ENCODE results near the gene FAM193A. TPM values are rescaled to one million over a fixed set of nuclear protein-coding genes. Genes with fewer than 3 reads are reported as not detected.
"Not testable (repeated sequence)": the region's sequence is repeated elsewhere in the genome, so short reads cannot be mapped to it uniquely, and the experiment has no call there.

FAM193A gene
- total RNA-seq, 1 experiment from 2014 or later, result 13.3 TPM

DNA sequence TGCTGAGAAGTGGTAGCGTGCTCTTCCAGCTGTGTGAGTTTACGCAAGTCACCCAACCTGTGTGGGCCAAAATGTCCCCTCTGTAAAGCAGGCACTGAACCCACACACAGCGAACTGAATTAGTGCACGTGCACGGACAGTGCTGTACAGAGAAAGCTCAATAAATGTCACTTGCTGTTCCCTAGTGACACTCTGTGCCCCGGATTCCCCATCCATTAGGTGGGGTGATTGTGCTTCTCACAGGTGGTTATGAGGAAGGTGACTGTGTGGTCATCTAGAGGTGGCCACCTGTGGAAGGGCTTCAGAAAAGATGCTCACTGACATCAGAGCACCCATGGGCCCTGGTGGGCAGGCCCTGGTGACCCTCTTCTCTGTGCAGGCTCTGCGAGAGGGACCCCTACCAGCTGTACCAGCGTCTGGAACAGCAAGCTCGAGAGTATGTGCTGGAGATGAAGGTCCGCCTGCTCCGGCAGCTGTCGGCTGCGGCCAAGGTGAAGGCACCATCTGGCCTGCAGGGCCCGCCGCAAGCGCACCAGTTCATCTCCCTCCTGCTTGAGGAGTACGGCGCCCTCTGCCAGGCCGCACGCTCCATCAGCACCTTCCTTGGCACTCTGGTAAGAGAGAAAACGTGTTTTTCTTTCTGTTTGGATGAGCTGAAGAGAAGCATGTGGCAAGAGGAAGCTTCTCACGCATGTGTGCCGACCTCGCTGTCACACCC is 94.3 kb downstream of the FAM193A start:
- Histone ChIP-seq H3K36me3 (replicated peaks; ENCODE audit: control insufficient read depth, insufficient read depth, low read length) (peaks cover 11% of the 10 kb centered on the region), H3K27me3 (ENCODE audit: control insufficient read depth, insufficient read depth, low read length) (no peaks in the 10 kb centered on the region), H3K4me3 (ENCODE audit: insufficient read depth, low read depth, low read length) (no peak overlapping the region)
- DNase-seq, result peak; percentile 52

DNA sequence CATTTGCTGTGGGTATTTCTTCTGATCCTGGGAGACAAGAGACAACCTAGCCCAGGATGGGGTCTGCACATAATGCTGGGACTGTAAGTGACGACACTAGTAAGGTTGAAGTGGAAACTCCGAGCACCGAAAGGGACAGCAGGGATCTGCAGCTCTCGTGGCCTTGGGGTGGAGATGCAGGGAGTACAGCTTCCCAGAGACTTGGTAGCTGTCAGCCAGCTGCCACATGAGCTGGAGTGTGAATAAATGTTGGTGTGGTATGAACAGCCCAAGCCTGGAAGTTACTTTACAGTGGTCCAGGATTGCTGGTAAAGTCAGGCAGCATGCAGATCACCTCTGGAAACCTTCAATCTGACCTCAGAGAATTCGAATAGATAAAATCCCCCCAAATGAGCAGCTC is 97.6 kb downstream of the FAM193A start:
- H3K4me3 ChIP-seq (ENCODE audit: insufficient read depth, low read depth, low read length), result no peak overlapping the region
- no peak for DNase-seq
- peaks cover 11% of the 10 kb centered on the region for H3K36me3 ChIP-seq (replicated peaks; ENCODE audit: control insufficient read depth, insufficient read depth, low read length)
- H3K27me3 ChIP-seq (ENCODE audit: control insufficient read depth, insufficient read depth, low read length), result no peaks in the 10 kb centered on the region

DNA sequence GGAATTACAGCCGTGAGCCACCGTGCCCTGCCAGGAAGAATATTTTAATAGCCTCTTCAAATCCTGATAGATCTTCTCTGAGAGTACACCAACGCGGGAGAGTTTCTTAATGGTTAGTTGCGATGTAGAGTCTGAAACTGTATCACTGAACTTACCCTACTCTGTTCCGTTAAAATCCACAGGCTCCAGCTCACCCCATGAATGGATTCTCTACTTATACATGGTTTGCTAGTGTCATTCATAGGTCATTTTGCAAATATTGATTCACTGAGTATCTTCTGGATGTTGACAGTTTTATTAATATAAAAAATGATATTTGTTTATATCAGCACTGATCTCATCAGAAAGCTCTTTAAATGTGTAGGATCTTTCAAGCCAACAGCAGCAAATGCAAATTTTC is 99.9 kb downstream of the FAM193A start:
- H3K27me3 ChIP-seq (ENCODE audit: control insufficient read depth, insufficient read depth, low read length), result no peaks in the 10 kb centered on the region
- no peak overlapping the region for H3K4me3 ChIP-seq (ENCODE audit: insufficient read depth, low read depth, low read length)
- DNase-seq, result no peak
- H3K36me3 ChIP-seq (replicated peaks; ENCODE audit: control insufficient read depth, insufficient read depth, low read length), result peaks cover 12% of the 10 kb centered on the region

DNA sequence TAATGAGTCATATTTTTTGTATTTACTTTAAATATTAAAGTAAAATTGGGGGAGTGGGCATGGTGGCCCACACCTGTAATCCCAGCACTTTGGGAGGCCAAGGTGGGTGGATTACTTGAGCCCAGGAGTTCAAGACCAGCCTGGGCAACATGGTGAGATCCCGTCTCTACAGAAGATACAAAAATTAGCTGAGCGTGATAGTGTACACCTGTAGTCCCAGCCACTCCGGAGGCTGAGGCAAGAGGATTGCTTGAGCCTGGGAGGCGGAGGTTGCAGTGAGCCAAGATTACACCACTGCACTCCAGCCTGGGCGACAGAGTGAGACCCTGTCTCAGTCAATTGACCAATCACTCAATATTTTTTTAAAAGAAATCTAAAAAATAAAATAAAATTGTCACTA is 100.5 kb downstream of the FAM193A start:
- not testable (repeated sequence) for H3K4me3 ChIP-seq (ENCODE audit: insufficient read depth, low read depth, low read length); DNase-seq

DNA sequence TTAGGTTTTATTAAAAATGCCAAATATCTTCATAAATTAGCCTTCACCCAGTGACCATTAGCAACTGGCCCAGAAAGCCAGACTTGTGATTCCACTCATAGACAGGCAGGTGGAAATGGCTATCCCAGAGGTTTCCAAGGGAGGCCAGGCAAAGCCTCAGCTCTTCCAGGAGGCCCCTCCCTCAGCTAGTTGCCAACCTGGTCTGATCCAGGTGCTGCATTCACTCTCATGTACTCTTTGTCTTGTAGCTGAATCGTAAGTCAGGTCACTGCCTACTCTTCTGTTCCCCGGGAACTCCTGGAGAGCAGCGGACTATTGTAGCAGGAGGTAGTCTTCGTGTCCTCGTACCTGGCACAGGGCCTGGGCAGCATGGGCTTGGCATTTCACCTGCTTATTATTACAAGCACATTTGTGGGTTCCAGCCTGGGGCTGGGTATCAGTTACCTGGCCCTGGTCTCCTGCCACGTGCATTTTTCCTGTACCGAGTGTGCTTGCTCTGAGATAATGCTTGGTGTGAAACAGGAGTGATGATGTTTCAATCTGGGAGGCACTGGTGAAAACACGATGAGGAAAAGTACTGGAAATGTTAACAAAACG is 101.6 kb downstream of the FAM193A start:
- DNase-seq, result no peak
- Histone ChIP-seq H3K36me3 (replicated peaks; ENCODE audit: control insufficient read depth, insufficient read depth, low read length) (peaks cover 10% of the 10 kb centered on the region), H3K4me3 (ENCODE audit: insufficient read depth, low read depth, low read length) (no peak overlapping the region), H3K27me3 (ENCODE audit: control insufficient read depth, insufficient read depth, low read length) (no peaks in the 10 kb centered on the region)

More for the DNA sequence above, 100.5 kb downstream of the FAM193A start:
- not testable (repeated sequence) for H3K36me3 ChIP-seq (replicated peaks; ENCODE audit: control insufficient read depth, insufficient read depth, low read length); H3K27me3 ChIP-seq (ENCODE audit: control insufficient read depth, insufficient read depth, low read length)

DNA sequence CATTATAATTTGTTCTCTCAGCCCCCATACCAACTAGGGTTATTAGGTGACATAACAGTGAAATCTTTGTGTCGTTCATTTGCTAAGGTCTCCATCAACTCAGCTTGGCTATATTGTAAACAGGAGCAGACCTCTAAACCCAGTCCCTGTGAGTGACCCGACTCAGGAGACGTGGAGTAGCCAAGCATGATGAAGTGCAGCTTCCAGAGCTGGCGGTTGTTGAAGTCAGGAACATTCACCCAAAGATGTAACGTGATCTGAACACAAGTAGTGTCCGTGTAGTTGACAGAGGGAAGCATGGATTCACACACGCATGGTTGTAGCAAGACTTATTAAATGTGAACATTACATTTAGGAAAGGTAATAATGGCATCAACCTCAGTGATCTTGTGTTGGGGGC is 102.3 kb downstream of the FAM193A start:
- DNase-seq, result no peak
- Histone ChIP-seq H3K36me3 (replicated peaks; ENCODE audit: control insufficient read depth, insufficient read depth, low read length) (peaks cover 10% of the 10 kb centered on the region), H3K4me3 (ENCODE audit: insufficient read depth, low read depth, low read length) (no peak overlapping the region), H3K27me3 (ENCODE audit: control insufficient read depth, insufficient read depth, low read length) (no peaks in the 10 kb centered on the region)

DNA sequence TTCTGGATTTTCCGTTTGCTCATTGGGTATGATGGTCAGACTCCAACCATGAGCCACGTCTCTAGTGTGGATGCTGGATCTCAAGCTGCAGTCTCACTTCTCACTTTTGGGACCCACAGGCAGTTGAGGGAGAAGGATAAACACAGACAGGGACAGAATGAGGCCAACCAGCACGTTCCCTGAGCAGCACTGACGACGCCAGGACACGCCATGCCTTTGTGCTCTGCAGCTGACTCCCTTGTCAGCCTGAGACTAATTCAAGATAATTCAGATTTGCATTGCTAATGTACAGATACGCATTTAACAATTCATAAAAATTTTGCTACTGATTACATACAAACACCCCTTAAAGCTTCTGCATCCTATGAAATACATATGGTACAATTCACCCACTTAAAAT is 106.5 kb downstream of the FAM193A start:
- Histone ChIP-seq H3K36me3 (replicated peaks; ENCODE audit: control insufficient read depth, insufficient read depth, low read length) (peaks cover 22% of the 10 kb centered on the region), H3K4me3 (ENCODE audit: insufficient read depth, low read depth, low read length) (no peak overlapping the region), H3K27me3 (ENCODE audit: control insufficient read depth, insufficient read depth, low read length) (no peaks in the 10 kb centered on the region)
- DNase-seq, result no peak

DNA sequence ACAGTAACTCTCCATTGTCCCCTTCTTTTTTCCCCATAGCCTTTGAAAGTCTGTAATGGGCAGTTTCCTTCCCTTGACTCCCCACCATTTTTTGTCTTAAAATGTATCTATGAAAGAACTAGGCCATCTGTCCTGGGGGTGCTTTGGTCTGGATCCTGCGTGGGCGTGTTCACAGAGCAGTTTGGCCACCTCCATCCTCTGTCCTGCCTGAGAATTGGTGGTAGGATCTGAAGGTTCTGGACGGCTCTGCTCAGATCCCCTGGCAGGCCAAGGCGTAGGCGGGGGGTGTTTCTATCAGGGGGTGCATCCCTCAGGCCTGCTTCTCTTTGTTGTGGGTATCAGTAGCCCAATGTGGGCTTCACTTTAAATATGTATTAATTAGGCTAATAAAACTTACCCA is 107.1 kb downstream of the FAM193A start:
- H3K36me3 ChIP-seq (replicated peaks; ENCODE audit: control insufficient read depth, insufficient read depth, low read length), result peaks cover 26% of the 10 kb centered on the region
- no peak overlapping the region for H3K4me3 ChIP-seq (ENCODE audit: insufficient read depth, low read depth, low read length)
- H3K27me3 ChIP-seq (ENCODE audit: control insufficient read depth, insufficient read depth, low read length), result no peaks in the 10 kb centered on the region
- DNase-seq, result no peak

DNA sequence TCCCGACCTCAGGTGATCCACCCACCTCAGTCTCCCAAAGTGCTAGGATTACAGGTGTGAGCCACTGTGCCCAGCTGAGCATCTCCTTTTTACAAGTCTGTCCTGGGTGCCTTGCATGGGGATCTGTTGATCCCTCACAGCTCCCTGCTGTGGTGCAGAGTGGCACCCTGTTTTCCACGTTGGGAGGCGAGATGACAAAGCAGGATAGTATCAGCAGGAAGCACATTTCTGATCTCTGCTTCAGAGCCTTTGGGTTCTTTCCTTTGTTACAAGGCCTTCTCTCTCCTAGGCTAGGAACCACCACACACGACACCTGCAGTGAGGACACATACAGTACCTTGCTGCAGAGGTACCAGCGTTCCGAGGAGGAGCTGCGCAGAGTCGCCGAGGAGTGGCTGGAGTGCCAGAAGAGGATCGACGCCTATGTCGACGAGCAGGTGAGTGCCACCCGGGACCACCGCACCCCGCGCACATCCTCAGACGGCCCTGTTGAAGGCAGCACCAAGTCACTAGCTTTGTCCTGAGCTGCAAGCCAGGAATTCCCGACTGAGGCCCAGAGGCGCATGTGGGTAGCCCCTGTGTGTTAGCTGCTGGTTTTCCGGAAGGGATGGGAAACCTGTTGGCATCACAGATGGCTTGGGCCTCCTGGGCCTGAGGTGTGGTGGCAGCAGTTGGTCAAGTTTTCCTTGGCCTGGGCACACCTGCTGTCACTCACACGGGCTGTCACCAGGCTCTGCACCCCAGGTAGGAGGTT is 110.1 kb downstream of the FAM193A start:
- H3K36me3 ChIP-seq (replicated peaks; ENCODE audit: control insufficient read depth, insufficient read depth, low read length), result peaks cover 27% of the 10 kb centered on the region
- no peak for DNase-seq
- no peaks in the 10 kb centered on the region for H3K27me3 ChIP-seq (ENCODE audit: control insufficient read depth, insufficient read depth, low read length)
- H3K4me3 ChIP-seq (ENCODE audit: insufficient read depth, low read depth, low read length), result no peak overlapping the region

DNA sequence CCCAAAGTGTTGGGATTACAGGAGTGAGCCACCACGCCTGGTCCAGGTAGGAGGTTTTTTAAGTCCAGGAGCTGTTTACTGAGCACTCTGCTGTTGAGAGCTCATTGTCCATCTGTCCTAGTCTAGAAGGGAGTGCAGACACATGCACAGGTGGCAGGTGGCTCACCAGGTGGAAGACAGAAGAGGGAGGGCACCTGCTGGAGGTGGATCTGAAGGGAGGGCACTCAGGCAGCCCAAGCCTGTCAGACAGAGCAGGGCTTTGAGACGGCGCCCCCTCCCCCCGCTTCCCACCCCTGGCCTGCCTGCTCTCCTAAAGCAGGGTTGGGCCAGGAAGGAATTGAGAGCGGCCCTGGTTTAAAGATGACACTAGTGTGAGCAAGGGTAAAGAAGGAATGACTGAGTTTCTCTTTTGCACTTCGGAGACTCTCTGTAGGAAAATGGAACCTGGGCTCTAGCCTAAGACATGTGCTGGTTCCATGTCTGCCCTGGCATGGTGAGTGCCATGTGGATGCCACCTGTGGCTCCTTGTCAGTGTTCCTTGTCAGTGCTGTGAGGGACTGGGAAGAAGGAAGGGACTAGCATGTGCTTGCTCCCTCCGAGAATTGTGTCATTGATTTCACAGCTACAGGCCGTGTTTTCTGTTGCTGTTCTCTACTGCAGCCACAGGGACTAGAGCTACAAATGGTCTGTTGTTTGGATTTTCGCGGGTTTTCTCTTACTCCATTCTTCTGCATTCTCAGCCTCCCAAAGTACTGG is 111.1 kb downstream of the FAM193A start:
- no peak for DNase-seq
- Histone ChIP-seq H3K36me3 (replicated peaks; ENCODE audit: control insufficient read depth, insufficient read depth, low read length) (peaks cover 27% of the 10 kb centered on the region), H3K4me3 (ENCODE audit: insufficient read depth, low read depth, low read length) (no peak overlapping the region), H3K27me3 (ENCODE audit: control insufficient read depth, insufficient read depth, low read length) (no peaks in the 10 kb centered on the region)

DNA sequence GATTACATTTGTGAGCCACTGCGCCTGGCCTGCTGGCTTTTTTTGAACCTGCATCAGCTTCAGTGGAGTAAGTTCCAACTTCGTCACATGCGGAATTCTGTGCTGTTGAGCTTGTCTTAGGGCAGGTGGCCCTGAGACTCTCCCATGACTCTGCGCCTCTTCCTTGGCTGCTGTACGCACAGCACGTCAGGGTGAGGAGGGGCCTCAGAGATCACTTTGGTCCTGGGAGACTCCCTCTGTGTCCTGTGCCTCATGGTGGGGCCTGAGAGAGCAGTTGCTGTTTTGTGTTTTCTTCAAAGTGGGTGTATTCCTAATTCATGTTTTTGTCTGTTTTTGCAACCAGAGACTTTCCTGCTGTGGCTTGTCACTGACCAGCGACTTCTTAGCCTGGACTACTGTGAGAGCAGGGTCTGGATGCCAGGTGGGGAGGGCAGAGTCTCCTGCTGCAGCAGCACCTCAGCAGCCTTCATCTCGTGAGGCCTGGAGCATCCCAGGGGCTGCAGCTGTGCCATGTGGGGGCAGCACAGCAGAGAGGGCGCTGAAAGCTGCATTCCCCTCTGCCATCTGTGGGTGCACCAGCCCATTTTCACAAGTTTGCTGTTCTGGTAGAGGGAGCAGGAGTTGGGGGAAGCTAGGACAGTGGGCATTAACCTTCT is 111.8 kb downstream of the FAM193A start:
- peaks cover 27% of the 10 kb centered on the region for H3K36me3 ChIP-seq (replicated peaks; ENCODE audit: control insufficient read depth, insufficient read depth, low read length)
- H3K4me3 ChIP-seq (ENCODE audit: insufficient read depth, low read depth, low read length), result no peak overlapping the region
- H3K27me3 ChIP-seq (ENCODE audit: control insufficient read depth, insufficient read depth, low read length), result no peaks in the 10 kb centered on the region
- DNase-seq, result no peak

DNA sequence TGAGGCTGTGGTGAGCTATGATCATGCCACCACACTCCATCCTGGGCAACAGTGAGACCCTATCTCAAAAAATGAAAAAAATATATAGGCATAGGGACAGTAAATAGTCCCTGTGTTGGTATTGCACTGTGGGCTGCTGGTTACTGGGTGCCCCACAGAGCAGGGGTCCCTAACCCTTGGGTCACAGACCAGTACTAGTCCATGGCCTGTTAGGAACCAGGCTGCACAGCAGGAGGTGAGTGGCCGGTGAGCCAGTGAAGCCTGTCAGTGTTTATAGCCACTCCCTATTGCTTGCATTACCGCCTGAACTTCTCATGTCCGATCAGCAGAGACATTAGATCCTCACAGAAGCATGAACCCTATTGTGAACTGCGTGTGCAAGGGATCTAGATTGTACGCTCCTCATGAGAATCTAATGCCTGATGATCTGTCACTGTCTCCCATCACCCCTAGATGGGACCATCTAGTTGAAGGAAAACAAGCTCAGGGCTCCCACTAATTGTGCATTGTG is 113.2 kb downstream of the FAM193A start:
- no peaks in the 10 kb centered on the region for H3K27me3 ChIP-seq (ENCODE audit: control insufficient read depth, insufficient read depth, low read length)
- DNase-seq, result no peak
- H3K4me3 ChIP-seq (ENCODE audit: insufficient read depth, low read depth, low read length), result no peak overlapping the region
- H3K36me3 ChIP-seq (replicated peaks; ENCODE audit: control insufficient read depth, insufficient read depth, low read length), result peaks cover 23% of the 10 kb centered on the region

DNA sequence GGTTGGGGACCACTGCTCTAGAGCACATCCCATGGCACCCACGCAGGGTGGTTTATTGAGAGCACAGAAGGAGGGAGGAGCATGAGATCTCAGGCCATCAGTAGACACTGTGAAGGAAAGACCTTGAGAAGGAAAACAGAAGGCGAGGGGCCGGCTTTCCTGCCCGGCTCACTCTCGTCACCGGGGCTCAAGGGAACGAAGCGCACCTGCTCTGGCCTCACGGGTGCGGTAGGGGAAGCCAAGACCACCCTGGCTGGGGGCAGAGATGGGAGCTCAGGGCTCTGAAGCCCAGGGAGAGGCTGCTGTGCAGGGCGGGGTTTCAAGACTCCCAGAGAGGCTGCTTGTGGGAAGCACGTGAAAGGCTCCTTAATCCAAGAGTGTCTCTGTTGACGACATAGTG is 113.8 kb downstream of the FAM193A start:
- no peak for DNase-seq
- H3K36me3 ChIP-seq (replicated peaks; ENCODE audit: control insufficient read depth, insufficient read depth, low read length), result peaks cover 23% of the 10 kb centered on the region
- H3K4me3 ChIP-seq (ENCODE audit: insufficient read depth, low read depth, low read length), result no peak overlapping the region
- no peaks in the 10 kb centered on the region for H3K27me3 ChIP-seq (ENCODE audit: control insufficient read depth, insufficient read depth, low read length)

DNA sequence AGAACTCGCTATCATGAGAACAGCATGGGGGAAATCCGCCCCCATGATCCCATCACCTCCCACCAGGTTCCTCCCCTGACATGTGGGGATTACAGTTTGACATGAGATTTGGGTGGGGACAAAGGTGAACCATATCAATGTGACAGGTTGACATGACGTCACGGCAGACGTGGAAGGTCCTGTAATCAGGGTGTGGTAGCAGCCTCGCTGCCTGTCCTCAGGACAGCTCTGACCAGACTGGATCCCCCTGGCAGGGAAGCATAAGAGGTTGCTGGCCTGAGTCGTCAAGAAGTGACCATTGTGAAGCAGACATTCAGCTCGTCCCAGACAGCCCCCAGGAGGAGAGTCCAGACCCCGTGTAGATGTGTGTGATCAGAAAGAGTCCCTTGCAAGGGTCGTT is 115.1 kb downstream of the FAM193A start:
- no peaks in the 10 kb centered on the region for H3K27me3 ChIP-seq (ENCODE audit: control insufficient read depth, insufficient read depth, low read length)
- no peak for DNase-seq
- no peak overlapping the region for H3K4me3 ChIP-seq (ENCODE audit: insufficient read depth, low read depth, low read length)
- peaks cover 23% of the 10 kb centered on the region for H3K36me3 ChIP-seq (replicated peaks; ENCODE audit: control insufficient read depth, insufficient read depth, low read length)
